Measurements from ENCODE around the gene NUDT15.

Gene NUDT15

GRCh38 chr13:48037346-48038173 lies at the start of gene NUDT15:
Gene NUDT15 (plus strand): TSS chr13:48037726. CDS start chr13:48037747, 21 bp downstream.
- H3K4me3 ChIP-seq (ENCODE audit: low read depth, low read length), result peak within 1 kb of the TSS; percentile 63
- DNase-seq (ENCODE audit: low read depth), result peak; percentile 96
- TF ChIP-seq, protein P1, sequence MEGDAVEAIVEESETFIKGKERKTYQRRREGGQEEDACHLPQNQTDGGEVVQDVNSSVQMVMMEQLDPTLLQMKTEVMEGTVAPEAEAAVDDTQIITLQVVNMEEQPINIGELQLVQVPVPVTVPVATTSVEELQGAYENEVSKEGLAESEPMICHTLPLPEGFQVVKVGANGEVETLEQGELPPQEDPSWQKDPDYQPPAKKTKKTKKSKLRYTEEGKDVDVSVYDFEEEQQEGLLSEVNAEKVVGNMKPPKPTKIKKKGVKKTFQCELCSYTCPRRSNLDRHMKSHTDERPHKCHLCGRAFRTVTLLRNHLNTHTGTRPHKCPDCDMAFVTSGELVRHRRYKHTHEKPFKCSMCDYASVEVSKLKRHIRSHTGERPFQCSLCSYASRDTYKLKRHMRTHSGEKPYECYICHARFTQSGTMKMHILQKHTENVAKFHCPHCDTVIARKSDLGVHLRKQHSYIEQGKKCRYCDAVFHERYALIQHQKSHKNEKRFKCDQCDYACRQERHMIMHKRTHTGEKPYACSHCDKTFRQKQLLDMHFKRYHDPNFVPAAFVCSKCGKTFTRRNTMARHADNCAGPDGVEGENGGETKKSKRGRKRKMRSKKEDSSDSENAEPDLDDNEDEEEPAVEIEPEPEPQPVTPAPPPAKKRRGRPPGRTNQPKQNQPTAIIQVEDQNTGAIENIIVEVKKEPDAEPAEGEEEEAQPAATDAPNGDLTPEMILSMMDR (IDR thresholded peaks at IDR 0.05; ENCODE audit: low read depth, low read length, missing control alignments), result peak; percentile 100

DNA sequence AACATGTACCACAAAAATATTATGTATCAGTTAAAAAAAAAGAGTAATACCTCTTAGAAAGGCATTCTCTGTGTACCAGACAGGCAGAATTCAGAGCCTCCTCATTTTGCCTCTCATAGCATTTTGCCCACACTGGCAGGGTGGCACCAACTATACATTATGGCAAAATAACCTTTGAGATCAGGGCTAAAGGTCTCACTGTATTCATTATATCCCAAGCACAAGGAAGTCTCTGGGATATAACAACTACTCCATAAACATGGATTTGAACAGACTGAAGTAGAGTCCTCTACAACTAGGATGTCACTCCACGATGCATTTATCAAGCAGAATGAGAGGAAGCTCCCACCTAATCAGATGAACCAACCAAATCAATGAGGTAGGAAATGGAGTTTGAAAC lies 47.1 kb upstream of the NUDT15 start:
- DNase-seq (ENCODE audit: low read depth), result no peak
- TF ChIP-seq, protein P1 (IDR thresholded peaks at IDR 0.05; ENCODE audit: low read depth, low read length, missing control alignments), result no peak
- no peak overlapping the region for H3K4me3 ChIP-seq (ENCODE audit: low read depth, low read length)

- H3K4me3 ChIP-seq (ENCODE audit: low read depth, low read length), result no peak overlapping the region
- DNase-seq (ENCODE audit: low read depth), result no peak
- TF ChIP-seq, protein P1 (IDR thresholded peaks at IDR 0.05; ENCODE audit: low read depth, low read length, missing control alignments), result no peak
Observed at GRCh38 chr13:47990920-47991466, 46.5 kb upstream of the NUDT15 start.

DNA sequence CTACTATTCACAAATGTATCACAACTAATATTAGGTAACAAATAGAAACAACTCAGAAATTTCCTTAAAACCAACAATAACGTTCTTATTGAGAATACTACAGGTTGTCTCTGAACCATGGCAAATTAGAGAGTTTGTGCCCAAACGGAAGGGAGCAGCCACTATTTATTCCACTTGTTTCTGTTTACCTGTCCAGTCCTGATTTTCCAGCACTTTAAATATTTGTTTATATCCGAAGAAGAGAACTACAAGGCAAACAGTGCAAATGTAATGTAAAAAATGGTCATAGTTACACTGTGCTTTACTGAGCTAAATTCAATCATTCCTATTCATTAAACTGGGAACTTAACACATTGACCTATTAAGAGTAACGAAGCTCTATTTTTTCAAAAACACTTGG lies 45.7 kb upstream of the NUDT15 start:
- H3K4me3 ChIP-seq (ENCODE audit: low read depth, low read length), result no peak overlapping the region
- TF ChIP-seq, protein P1 (IDR thresholded peaks at IDR 0.05; ENCODE audit: low read depth, low read length, missing control alignments), result no peak
- no peak for DNase-seq (ENCODE audit: low read depth)

- no peak overlapping the region for H3K4me3 ChIP-seq (ENCODE audit: low read depth, low read length)
- TF ChIP-seq, protein P1 (IDR thresholded peaks at IDR 0.05; ENCODE audit: low read depth, low read length, missing control alignments), result no peak
- no peak for DNase-seq (ENCODE audit: low read depth)
Observed at GRCh38 chr13:47997384-47997783, 40.1 kb upstream of the NUDT15 start.

DNA sequence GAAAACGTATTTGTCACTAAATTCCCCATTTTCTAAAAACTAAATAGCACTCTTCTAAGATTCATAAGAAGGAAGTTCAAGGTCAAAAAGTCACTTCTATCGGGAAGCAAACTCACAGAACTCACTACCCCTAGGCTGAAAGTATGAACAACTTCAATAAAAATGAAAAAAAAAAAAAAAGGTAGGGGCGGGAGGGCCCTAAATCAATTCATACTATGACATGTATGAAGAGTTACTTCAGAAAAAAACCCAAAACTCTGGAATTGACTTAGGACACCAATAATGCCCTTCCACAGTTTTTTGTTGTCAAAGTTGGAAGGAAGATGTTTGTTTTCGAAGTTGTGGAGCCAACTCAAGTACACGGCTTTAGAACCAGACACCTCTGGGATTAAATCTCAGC lies 37.6 kb upstream of the NUDT15 start:
- peak overlapping the region; percentile 99 for H3K4me3 ChIP-seq (ENCODE audit: low read depth, low read length)
- TF ChIP-seq, protein P1 (IDR thresholded peaks at IDR 0.05; ENCODE audit: low read depth, low read length, missing control alignments), result no peak
- no peak for DNase-seq (ENCODE audit: low read depth)
